Tibial nerve (tissue), 3 donors: ENCODE data around the gene CRYBG1.

ENCODE experiments used
- CTCF ChIP-seq, 5 experiments: fragments of 200-600 bp in 3 of 5; fragments of 450-650 bp in 2 of 5; sonication (generic) in 3 of 5; IDR thresholded peaks; one replicate each; pipeline ENCODE4 v1.5.1; 2016 to 2019; ENCODE audit warnings: antibody characterized with exemption in 5 of 5, mild to moderate bottlenecking in 3 of 5, moderate library complexity in 2 of 5
- POLR2A ChIP-seq, 2 donors: fragments of 450-650 bp; IDR thresholded peaks; one replicate each; pipeline ENCODE4 v1.6.1; 2017; ENCODE audit warnings: antibody characterized with exemption in 2 of 2, mild to moderate bottlenecking in 2 of 2, moderate library complexity in 2 of 2

DNA sequence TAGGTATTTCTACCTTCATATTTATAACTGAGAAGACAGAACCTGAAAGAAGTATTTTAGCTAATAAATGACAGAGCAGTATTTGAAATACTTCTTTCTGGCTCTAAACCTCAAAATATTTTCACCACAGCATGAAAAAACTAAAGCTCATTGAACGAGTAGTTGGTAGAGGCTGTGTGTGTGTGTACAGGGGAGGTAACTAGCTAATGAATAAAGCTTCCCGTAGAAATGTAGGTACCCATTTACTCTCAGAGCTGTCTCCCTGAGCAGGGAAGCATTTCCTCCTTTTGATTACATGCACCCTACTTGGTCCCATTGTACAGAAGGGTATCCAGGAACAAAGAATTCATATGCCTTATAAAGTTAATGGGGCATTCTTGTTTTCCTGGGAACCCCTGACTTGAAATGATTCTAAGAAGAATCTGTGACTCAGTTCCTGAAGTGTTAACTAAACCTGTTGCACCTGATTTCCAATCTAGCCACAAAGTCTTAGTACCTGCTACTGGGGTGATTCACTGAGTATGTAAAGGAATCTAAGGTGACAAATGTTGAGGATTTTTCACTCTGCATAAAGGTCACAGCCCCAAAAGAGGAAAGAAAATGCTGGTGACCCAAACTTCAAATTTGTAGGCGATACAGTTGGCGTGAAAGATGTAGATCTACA is 12.5 kb downstream of the CRYBG1 start:
- TF ChIP-seq CTCF (IDR thresholded peaks at IDR 0.05) (no peak), POLR2A (IDR thresholded peaks at IDR 0.05) (no peak)
